GM19193 (cell line): ENCODE measurements around the gene ELL2.

Experiments used
- POLR2A ChIP-seq: IDR thresholded peaks from 4 replicates; pipeline ENCODE4 v1.6.1; 2011; ENCODE audit not compliant: insufficient read depth, insufficient read length; ENCODE audit errors: extremely low read depth

The ELL2 gene

DNA sequence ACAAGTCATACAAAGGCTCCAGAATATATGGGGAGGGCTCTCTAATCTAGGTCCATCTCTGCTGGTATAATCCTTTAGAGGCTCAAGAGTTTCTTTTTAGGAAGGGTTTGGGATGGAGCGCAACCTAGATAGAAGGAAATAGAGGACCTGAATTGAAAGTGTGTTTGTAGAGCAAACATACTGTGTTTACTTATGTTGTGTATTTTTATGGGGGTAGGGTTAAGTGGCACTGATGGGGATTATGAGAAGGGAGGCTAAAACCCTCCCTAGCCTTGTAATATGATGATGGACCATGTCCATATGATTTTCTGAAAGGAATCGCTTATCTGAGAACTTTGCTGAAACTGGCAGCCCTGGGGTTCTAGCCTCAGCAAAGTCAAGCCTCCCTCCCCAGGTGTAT is 4.4 kb upstream of the ELL2 start:
- no peak for TF ChIP-seq POLR2A

DNA sequence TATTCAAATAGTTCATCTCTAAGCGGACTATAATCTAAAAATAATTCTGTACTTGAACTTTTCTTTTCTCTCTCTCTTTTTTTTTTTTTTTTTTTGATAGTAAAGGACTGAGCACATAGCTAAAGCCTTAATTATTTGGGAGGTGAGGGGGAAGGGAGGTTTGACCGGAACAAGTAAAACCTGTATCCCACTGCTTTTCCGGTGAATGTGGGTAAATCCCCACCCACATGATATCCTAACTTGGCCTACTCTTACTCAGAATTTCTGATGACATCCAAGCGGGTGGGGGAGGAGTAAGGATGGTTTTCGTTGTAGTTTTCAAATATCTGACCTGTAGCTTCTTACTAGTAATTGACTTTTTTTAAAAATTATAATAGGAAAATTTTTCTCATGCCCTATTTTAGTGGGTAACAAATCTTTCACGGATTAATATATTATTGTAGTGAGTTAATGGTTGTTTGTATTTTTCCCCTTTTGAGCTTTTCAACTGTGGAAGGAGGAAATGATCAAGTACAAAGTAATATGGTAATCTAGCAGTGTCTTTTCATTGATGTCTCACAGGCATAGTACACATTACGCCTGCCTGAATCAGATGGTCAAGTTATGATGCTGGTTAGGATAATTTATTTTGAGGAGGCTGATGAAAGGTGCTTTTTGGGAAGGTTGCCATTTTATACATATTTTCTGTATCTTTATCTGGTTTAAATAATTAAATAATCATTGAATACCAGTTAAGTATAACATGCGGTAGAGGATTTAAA is 2.2 kb upstream of the ELL2 start:
- TF ChIP-seq POLR2A, result no peak

DNA sequence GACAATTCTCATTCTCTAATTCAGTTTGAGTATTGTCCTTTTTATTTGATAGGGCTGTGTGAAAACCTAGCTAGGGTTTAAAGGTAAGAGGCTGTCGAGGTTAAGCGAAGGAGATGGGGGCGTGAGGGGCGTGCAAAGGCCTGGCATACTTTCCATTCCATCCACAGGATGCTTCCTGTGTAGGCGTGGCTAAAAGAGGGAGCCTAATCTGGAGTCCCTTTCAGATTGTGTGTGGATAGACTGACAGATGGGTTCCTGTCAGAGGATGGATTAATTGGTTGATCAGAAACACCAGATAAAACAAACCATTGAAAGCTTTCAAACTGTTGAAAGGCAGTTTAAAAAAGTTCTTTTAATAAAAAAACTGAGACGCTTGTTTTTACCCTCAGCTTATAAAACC is 1.1 kb upstream of the ELL2 start:
- no peak for TF ChIP-seq POLR2A

DNA sequence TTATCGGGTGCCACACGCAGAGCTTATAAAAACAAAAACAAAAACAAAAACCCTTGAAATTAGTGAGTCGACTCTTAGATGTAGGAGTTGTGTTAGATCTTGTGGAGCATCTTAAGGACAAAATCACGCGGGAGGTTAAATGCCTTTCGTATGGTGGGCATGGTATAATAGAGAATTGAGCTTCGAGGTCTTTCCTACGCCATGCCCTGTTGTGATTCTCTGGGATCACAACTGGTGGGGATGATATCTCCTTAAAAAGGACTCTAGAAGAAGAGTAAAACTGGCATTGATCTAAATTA is 773 bp upstream of the ELL2 start:
- TF ChIP-seq POLR2A, result no peak

DNA sequence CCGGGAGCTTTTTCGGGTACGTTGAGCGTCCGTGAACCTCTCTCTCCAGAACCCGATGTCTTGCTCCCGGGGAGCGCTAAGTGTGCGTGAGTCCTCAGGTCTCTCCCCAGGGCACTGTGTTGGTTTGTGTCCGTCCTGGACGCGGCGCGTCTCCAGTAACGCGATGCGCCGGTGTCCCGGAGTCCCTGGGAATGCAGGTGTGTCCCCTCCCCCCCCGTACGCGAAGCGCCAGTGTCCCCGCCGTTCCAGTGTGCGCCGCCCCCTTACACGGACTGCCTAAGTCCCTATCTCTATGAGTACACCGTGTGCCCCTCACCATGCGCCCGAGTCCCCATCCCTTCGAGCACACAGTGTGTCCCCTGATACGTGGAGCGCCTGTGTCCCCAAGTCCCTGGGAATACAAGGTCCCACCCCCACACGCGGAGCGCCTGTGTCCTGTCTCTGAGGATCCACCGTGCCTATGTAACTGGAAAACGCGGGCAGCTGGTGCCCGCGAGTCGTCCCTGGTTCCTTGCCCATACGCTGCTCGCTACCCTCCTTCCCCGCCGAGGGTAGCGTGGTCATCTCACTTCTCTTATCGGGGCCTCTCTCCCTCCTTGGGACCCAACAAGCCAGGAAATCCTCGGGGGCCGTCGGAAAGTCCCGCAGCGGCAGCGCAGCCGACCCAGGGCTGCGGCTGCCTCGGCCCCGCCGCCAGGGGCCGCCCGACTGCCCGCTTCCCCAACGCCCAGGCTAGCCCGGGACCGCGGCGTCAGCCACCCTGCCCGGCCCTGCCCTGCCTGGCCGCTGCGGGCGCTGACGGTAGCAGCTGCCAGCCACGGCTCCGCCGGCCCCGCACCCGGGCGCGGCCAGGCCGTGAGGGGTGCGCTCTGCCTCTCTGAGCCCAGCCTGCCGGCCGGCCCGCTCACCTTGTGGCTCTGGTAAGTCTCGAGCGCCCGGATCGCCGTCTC is 709 bp downstream of the ELL2 start:
- no peak for TF ChIP-seq POLR2A

DNA sequence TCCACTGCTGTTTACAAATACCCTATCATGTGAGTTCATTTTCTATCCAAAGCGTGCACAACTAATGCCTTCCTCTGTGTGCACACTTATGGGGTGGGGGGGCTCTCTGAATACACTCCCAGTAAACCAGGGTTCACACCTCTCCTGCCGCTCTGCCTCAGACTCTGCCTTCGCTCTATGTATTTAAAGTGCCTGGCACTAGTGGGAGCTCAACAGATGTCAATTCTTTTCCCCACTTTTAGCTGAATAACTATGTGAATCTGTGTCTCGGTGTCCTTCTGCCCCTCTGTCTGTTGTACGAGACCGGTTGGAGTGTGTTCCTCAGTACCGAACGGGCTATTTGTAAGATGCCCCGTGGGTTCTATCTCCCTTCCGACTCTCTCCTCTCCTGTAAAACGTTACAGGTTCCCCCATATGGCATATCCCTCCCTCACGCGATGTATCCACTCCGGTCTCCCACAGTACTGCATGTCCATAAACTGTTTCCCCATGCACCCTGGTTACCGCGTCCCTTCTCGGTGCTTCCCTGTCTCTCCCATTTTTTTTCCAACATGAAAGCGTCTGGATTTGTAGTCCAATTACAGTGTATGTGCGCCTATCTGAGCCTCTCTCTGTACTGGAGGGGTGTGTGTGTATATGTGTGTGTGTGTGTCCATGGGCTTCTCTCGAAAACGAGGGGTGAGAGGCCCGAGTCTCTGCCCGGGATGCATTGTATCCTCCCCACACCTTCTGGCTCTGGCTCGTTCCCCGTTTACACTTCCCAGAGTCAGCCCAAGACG is 1.6 kb downstream of the ELL2 start:
- no peak for TF ChIP-seq POLR2A

DNA sequence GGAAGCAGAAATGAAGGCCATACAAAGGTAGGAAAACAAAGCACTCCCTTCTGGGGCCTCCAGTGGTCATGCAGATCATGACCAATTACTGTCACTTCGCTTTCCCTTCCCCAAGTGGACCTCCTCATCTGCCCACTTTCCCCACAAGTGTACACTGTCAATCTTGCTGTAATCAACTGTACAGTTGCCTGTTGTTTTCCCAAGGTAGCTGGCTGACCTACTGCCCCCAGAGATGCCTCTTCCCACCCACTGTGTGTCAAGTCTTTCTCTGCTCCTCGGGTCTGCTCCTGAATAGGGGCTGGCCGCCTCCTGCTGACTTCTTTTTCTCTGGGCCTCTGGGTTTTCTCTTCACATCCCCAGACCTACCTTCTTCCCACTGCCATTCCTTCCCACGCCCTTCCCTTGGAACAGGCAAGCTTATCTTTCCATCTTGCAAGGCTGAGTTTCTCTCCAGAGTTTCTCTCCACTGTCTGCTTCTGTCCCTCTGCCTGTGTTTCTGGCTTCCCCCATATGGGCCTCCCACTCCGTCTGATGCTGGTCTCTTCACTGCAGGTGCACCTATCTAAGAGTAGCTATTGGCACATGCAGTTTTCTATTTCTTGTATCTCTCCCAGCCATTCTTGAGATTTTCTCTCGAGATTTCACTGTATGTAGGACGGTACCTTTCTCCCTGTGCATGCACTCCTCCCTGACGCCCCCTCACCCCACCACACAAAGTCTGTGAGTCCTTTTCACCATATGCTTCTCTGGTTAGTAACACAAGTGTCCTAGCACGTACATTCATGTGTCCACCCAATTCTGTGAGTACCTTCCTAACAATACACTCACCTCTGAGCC is 2.4 kb downstream of the ELL2 start:
- no peak for TF ChIP-seq POLR2A

DNA sequence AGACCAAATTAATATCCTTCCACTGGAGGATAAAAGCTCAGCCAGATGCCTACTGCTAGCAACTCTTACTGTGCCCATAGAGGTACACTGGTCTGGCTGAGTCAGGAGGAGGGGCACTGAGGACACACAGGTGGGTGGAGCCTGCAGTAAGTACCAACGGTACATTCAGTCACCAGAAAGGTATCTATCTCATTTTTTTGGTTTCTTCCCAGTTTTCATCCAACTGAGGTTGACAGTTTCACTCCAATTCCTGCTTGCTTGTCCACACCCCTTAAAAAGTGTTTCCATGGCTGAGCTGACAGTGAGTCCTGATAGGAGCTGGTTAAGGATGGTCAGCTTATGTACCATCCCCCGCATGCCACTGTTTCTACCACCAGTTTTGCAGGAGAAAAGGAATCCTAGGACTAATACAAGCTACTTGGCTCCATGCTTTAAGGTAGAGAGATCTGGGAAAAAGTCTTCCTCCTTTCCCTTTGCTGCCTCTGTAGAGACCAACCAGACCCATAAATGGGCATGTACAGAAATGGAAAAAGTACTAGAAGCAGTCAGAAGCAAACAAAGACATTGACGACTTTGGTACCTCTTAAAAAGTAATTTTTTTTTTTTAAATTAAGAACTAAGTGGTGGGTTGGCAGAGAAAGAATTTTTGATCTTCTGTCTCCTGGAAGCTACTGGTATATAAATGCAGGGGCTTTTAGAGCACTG is 3.2 kb downstream of the ELL2 start:
- TF ChIP-seq POLR2A, result no peak

DNA sequence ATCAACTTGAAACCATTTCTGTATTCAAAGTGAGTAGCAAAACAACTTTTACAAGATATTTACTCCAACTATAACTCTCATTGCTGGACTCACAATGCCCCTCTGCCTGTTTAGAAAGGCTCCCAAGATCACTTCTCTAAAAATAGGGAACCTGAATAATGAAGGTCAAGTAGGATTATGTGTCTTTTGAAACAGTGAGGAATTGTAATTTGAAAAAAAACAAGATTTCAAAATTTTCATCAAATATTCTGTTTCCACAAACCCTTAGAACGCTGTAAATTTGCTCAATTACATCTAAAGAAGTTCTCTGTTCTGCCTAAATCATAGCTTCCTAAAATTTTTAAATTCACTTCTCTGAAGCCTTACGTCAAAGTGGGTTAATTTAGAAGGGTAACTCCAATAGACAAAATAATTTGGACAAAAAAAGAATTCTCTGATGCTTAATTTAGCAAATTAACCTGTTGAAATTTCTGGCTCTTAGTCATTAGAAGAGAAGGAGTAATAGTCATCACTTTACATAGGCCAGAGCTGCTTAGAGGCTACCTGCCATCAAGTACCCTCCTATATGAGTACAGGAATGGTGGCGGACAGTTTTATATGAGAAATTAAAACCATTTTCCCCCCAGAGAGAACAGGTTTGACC is 4.0 kb downstream of the ELL2 start:
- no peak for TF ChIP-seq POLR2A

DNA sequence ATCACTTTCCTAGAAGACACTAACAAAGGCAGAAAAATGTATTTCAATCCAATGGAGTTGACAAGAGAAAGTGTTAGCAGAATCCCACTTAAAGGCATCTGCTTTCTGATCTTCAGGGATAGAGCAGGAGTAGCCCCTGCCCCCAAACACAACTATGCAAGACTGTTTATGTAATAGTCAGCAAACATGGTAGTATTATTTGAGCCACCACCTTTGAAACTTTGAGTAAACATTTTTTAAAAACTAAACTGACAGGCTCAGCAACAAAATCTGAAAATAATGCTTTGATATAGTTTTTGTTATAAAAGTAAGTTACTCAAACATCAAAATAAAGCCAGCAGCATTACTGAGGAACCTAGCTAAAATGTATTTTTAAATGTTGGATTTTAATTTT is 4.8 kb downstream of the ELL2 start:
- TF ChIP-seq POLR2A, result no peak

DNA sequence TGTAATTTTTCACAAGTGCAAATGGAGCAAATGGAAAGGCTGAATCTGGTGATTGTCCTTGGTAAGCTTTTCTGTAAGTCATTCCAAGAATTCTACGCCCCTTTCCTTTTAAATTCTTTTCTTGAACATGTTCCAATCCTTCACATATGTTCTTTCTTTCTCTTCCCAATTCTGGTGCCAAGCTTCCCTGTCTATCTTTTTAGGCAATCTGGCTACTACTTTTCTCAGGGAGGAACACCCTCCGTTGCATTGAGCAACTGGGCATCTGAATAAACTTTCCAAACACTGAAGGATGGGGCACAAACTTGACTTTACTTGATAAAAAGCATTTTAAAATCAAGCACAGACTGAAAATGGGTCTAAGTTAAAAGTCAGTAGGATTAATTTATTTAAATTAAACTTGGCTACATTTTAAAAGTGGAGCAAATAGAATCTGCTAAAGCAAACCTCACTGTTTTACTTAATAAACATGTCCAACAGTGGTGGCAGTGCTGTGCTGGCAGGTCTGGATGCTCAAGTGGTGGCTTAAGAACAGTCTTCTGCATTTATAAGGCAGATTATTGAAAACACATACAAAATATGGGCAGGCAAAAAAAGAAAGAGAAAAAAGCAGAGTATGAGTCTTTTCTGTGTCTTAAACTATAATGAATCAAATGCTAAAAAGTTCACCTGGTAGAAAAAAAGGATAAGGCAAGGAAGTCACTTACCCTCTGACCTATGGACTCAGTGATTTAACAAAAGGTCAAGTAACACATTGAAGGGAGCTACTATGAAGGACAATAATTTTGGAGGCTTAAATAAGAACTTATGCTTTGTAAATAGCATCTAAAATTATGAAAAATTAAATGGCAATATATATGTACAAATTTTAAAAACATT is 5.4 kb downstream of the ELL2 start:
- TF ChIP-seq POLR2A, result no peak

DNA sequence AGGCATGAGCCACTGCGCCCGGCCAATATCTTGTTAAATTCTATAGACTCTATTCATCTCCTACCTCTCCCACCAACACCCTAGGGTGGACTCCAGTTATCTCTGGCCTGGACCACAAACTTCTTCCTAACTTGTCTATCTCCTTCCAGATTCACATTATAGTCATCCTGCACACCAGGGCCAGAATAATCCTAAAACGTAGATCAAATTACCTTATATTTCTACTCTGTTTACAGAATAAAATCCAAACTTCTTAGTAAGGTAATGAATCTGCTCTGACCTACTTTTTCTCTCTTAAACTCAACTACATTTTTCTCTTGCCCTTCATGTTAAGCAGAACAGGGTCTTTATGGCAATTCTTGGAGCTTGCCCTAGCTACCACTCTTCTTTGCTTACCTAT is 6.9 kb downstream of the ELL2 start:
- no peak for TF ChIP-seq POLR2A
